Liver (tissue), 9 donors: Measurements from ENCODE around the gene XCL1. TPM values are rescaled to one million over a fixed set of nuclear protein-coding genes. Genes with fewer than 3 reads are reported as not detected.

Source experiments
- DNase-seq: peaks from one replicate; pipeline ENCODE4 v3.0.0-alpha.2; 2017; ENCODE audit warnings: low spot score
- H3K27ac ChIP-seq, 2 donors: one replicate each; pipeline ENCODE4 v1.7.0; 2013; ENCODE audit warnings: inconsistent platforms in 2 of 2, low read length in 2 of 2, control low read depth in 1 of 2, low read depth in 1 of 2, mild to moderate bottlenecking in 1 of 2
- H3K27me3 ChIP-seq, 4 donors: one replicate each; pipeline versions ENCODE4 v1.6.1 to v1.7.0; 2013; ENCODE audit warnings: low read length in 3 of 4, inconsistent platforms in 1 of 4, mild to moderate bottlenecking in 1 of 4, moderate library complexity in 1 of 4; ENCODE audit not compliant: control insufficient read depth in 4 of 4, insufficient read depth in 4 of 4
- H3K36me3 ChIP-seq, 4 donors: one replicate each; pipeline versions ENCODE4 v1.6.1 to v1.7.0; 2013; ENCODE audit warnings: low read length in 3 of 4, mild to moderate bottlenecking in 3 of 4, low read depth in 1 of 4, moderate library complexity in 1 of 4; ENCODE audit not compliant: control insufficient read depth in 4 of 4, insufficient read depth in 3 of 4
- H3K4me1 ChIP-seq, 4 donors: one replicate each; pipeline versions ENCODE4 v1.6.1 to v1.7.0; 2013; ENCODE audit warnings: low read length in 3 of 4, mild to moderate bottlenecking in 3 of 4, moderate library complexity in 1 of 4; ENCODE audit not compliant: control insufficient read depth in 4 of 4, insufficient read depth in 4 of 4
- H3K4me3 ChIP-seq, 3 donors: one replicate each; pipeline versions ENCODE4 v1.6.1 to v1.7.0; 2013; ENCODE audit warnings: low read length in 3 of 3, control low read depth in 1 of 3, low read depth in 1 of 3, mild to moderate bottlenecking in 1 of 3
- H3K9ac ChIP-seq, 2 donors: one replicate each; pipeline ENCODE4 v1.7.0; 2013; ENCODE audit warnings: low read length in 2 of 2, mild to moderate bottlenecking in 2 of 2, moderate library complexity in 2 of 2, control low read depth in 1 of 2, low read depth in 1 of 2
- H3K9me3 ChIP-seq, 4 donors: one replicate each; pipeline versions ENCODE4 v1.6.1 to v1.7.0; 2013; ENCODE audit warnings: low read length in 3 of 4; ENCODE audit not compliant: control insufficient read depth in 4 of 4
- CTCF ChIP-seq: fragments of 150-350 bp; IDR thresholded peaks from 2 replicates; pipeline ENCODE4 v1.5.1; 2017; ENCODE audit warnings: improper control_type of control experiment, low read depth, low read length; ENCODE audit not compliant: missing input control
- GABPA ChIP-seq, 2 donors: IDR thresholded peaks in 1 of 2; conservative IDR thresholded peaks in 1 of 2; 2 replicates each; pipeline ENCODE4 v1.6.1; 2016; ENCODE audit warnings: antibody characterized with exemption in 2 of 2, mild to moderate bottlenecking in 1 of 2, moderate library complexity in 1 of 2
- HNF4A ChIP-seq, 2 donors: conservative IDR thresholded peaks; 2 replicates each; pipeline ENCODE4 v1.6.1; 2016; ENCODE audit warnings: antibody characterized with exemption in 2 of 2, mild to moderate bottlenecking in 2 of 2
- HNF4G ChIP-seq: IDR thresholded peaks from 2 replicates; pipeline ENCODE4 v1.6.1; 2016; ENCODE audit warnings: antibody characterized with exemption
- JUND ChIP-seq, 2 donors: IDR thresholded peaks; 2 replicates each; pipeline ENCODE4 v1.6.1; 2016; ENCODE audit warnings: antibody characterized with exemption in 2 of 2
- MAX ChIP-seq: IDR thresholded peaks from 2 replicates; pipeline ENCODE4 v1.6.1; 2016; ENCODE audit warnings: antibody characterized with exemption
- NR2F2 ChIP-seq: IDR thresholded peaks from 2 replicates; pipeline ENCODE4 v1.6.1; 2016; ENCODE audit warnings: antibody characterized with exemption
- RAD21 ChIP-seq, 2 donors: IDR thresholded peaks; 2 replicates each; pipeline ENCODE4 v1.6.1; 2016; ENCODE audit warnings: antibody characterized with exemption in 2 of 2, mild to moderate bottlenecking in 2 of 2
- RXRA ChIP-seq, 2 donors: IDR thresholded peaks; 2 replicates each; pipeline ENCODE4 v1.6.1; 2017 to 2018; ENCODE audit warnings: antibody characterized with exemption in 2 of 2, mild to moderate bottlenecking in 1 of 2
- TAF1 ChIP-seq: conservative IDR thresholded peaks from 2 replicates; pipeline ENCODE4 v1.6.1; 2016; ENCODE audit warnings: antibody characterized with exemption, mild to moderate bottlenecking
- YY1 ChIP-seq: IDR thresholded peaks from 2 replicates; pipeline ENCODE4 v1.6.1; 2016; ENCODE audit warnings: antibody characterized with exemption, mild to moderate bottlenecking
- ZBTB33 ChIP-seq: IDR thresholded peaks from 2 replicates; pipeline ENCODE4 v1.6.1; 2016; ENCODE audit warnings: antibody characterized with exemption
- WGBS: extraction: QIAGEN DNeasy Blood & Tissue Kit; methylation state at CpG from one replicate; pipeline ENCODE4 v1.1.7; 2013; 5-methylcytosine and 5-hydroxymethylcytosine counted together
- polyA plus RNA-seq, 2 donors: library from polyadenylated mRNA; stranded (reverse) in 1 of 2; unstranded in 1 of 2; fragments of 200-250 nt in 1 of 2; fragments of >200 nt in 1 of 2; fragmentation: Nextera tagmentation in 1 of 2; extraction: Ambion mirVana in 1 of 2; gene quantifications; one replicate each; pipeline versions ENCODE4 v1.2.1 to v1.2.3, GENCODE V29; 2013 to 2015
- total RNA-seq, 2 donors: library from RNA; depleted of rRNA; stranded (reverse); fragments of >200 nt; gene quantifications; one replicate each; pipeline ENCODE4 v1.2.3, GENCODE V29; 2014
- TF ChIP-seq, protein P1 (sequence below): IDR thresholded peaks from 2 replicates; pipeline ENCODE4 v1.6.1; 2016; ENCODE audit warnings: antibody characterized with exemption, mild to moderate bottlenecking
- donor health status: healthy.
- donor health status: healthy.
- donor health status: healthy.
- donor health status: healthy.
- donor health status: healthy.

The XCL1 gene
- total and polyA plus RNA-seq, 4 donors, result 0.17 to 0.33 (median 0.22) TPM

- TF ChIP-seq, protein P1, sequence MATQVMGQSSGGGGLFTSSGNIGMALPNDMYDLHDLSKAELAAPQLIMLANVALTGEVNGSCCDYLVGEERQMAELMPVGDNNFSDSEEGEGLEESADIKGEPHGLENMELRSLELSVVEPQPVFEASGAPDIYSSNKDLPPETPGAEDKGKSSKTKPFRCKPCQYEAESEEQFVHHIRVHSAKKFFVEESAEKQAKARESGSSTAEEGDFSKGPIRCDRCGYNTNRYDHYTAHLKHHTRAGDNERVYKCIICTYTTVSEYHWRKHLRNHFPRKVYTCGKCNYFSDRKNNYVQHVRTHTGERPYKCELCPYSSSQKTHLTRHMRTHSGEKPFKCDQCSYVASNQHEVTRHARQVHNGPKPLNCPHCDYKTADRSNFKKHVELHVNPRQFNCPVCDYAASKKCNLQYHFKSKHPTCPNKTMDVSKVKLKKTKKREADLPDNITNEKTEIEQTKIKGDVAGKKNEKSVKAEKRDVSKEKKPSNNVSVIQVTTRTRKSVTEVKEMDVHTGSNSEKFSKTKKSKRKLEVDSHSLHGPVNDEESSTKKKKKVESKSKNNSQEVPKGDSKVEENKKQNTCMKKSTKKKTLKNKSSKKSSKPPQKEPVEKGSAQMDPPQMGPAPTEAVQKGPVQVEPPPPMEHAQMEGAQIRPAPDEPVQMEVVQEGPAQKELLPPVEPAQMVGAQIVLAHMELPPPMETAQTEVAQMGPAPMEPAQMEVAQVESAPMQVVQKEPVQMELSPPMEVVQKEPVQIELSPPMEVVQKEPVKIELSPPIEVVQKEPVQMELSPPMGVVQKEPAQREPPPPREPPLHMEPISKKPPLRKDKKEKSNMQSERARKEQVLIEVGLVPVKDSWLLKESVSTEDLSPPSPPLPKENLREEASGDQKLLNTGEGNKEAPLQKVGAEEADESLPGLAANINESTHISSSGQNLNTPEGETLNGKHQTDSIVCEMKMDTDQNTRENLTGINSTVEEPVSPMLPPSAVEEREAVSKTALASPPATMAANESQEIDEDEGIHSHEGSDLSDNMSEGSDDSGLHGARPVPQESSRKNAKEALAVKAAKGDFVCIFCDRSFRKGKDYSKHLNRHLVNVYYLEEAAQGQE, result no peak
Measured at GRCh38 chr1:168581817-168582572, 5.6 kb downstream of the XCL1 start (continued).

DNA sequence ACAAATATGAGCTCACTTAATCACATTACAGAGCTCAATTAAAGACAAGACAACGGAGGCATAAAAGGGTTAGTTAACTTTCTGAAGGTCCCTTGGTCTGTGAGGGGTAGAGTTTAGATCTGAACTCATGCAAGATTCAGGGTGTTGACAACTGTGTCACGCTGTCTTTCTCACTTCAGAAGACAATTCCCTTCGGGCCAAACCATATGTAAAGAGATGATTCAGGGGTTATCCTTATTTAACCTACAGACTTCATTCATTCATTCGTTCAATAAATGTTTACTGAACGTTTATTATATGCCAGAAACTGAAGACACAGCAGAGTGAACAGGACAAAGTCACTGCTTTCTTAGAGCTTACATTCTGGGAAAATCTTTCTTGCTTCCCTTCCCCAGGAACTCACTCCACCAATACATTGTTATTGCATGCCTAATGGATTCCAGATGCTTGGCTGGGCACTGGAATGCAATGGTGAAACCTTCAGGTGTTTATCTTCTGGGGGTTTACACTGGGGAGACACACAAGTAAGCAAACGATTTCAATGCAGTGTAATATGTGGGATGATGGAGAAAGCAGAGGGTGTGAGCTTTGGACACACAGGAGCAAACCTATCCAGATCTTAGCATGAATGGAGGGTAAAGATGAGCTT lies 6.4 kb downstream of the XCL1 start:
- Histone ChIP-seq H3K4me3 (no peak overlapping the region), H3K9me3 (no peaks in the 10 kb centered on the region), H3K27me3 (no peaks in the 10 kb centered on the region), H3K36me3 (no peaks in the 10 kb centered on the region), H3K4me1 (no peaks in the 10 kb centered on the region), H3K27ac (no peak overlapping the region), H3K9ac (no peak overlapping the region)
- WGBS, result 65% methylated on average over 6 of the region's 6 CpGs
- no peak for TF ChIP-seq RXRA (IDR thresholded peaks at IDR 0.05)
- no peak for TF ChIP-seq CTCF
- TF ChIP-seq RAD21 (IDR thresholded peaks at IDR 0.05), result no peak
- no peak for TF ChIP-seq ZBTB33
- TF ChIP-seq JUND (IDR thresholded peaks at IDR 0.05), result no peak
- no peak for TF ChIP-seq NR2F2
- DNase-seq, result no peak

- no peaks in the 10 kb centered on the region for H3K27me3 ChIP-seq
- H3K4me3 ChIP-seq, result no peak overlapping the region
- no peak overlapping the region for H3K9ac ChIP-seq
- TF ChIP-seq ZBTB33 (no peak), GABPA (IDR thresholded peaks at IDR 0.05 in 1 of 2, conservative IDR thresholded peaks at IDR 0.05 in 1 of 2) (no peak), HNF4A (conservative IDR thresholded peaks at IDR 0.05) (no peak), HNF4G (no peak), MAX (no peak), YY1 (no peak), TAF1 (no peak), JUND (IDR thresholded peaks at IDR 0.05) (no peak), RXRA (IDR thresholded peaks at IDR 0.05) (no peak)
- TF ChIP-seq, protein P1, result no peak
- H3K36me3 ChIP-seq, result no peaks in the 10 kb centered on the region
- DNase-seq, result no peak
- WGBS, result 91% methylated on average over 6 of the region's 6 CpGs
- H3K4me1 ChIP-seq, result no peaks in the 10 kb centered on the region
- H3K9me3 ChIP-seq, result no peaks in the 10 kb centered on the region
- no peak overlapping the region for H3K27ac ChIP-seq
Measured at GRCh38 chr1:168583571-168583970, 7.2 kb downstream of the XCL1 start.
